Kidney glomerular epithelial cell (primary cell): Measurements from ENCODE around the gene SLC7A14.

ENCODE experiments used
- DNase-seq: peaks from one replicate; lab custom pipeline; 2025; lab: John Stamatoyannopoulos, UW

SLC7A14 gene

DNA sequence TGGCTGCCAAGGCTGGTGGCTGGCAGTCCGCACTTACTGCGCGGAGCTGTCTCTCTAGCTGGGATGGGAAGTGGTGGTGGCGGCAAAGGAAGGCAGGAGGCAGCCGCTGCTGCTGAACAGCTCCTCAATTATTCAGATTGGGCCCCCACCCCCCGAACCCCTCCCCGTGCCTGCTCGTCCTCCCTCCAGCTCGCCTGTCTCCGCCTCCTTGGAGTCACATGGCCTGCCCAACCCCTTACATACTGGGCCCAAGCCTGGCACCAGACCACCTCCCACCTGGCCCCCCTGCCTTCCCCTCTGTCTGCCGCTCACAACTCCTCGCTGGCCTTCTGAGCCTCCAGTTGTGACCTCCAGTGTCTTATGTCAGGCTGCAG lies at the start of gene SLC7A14:
Gene SLC7A14, minus strand, starts transcription at position 139 of the 374 bp plus-strand sequence. CDS start 59,139 bp downstream, outside the sequence.
- DNase-seq: no peak

DNA sequence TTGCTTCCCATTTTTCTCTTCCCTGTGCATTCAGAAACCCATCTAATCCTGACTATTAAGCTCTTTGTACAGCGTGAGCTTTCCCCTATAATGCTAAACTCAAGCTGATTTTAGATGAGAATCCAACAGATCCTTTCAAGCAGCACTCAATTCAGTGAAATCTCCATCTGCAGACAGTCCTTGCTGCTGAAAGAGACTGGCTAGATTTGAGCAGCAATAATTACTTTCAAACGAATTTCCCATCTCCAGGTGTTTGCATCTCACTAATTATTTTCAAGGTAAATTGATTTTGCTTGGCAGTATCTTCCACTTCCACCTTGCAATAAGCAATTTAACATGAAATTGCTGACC lies 49.5 kb upstream of the SLC7A14 start:
- no peak for DNase-seq

DNA sequence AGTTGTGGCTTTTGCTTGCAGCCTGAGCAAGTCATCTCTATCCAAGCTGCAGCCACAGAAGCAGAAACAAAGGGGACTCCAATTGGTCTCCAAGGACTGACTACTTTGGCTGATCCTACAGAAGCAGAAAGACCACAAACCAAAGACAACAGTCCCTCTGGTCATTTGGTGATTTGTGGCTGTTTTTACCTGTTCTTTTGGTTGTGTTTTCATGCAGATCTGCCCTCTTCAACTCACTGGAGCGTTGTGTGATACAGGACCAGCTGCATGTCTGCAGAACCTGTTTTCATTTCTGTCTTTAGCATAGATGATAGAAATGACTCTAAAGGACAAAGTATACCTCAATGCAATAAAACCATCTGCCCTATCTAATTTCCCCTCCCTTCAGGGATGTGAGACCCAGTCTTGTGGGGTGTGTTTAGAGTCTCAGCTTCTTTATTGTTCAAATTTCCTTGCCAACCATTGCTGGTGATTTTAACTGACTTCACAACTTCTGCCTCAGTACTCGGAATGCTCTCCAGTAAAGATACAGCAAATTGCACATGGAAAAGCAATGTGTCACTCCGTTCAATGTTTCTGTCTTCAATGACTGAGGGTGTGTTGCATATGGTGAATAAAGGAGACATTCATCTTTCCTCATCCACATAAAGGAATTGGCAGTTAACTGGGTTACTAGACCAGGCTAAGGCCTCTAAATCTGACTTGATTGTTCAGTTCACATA lies 48.9 kb upstream of the SLC7A14 start:
- DNase-seq: no peak

DNA sequence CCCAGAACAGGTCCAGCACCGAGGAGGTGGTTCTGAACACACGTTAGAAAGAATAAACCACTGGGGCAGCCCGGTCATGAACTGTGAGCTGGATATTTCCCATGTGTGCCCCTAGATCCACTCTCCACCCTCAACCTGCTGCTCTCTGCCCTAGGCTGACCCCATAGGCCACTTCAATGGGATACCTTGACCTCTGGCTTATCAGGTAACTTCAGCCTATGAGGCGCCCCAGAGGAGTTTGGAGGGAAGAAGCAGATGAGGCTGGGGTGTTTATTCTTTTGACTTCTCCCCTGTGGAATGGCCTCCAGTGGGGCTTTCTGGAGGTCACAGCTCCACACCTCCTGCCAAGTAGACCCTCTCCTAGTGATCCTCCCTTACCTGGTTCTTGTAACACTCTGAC lies 47.7 kb upstream of the SLC7A14 start:
- no peak for DNase-seq

DNA sequence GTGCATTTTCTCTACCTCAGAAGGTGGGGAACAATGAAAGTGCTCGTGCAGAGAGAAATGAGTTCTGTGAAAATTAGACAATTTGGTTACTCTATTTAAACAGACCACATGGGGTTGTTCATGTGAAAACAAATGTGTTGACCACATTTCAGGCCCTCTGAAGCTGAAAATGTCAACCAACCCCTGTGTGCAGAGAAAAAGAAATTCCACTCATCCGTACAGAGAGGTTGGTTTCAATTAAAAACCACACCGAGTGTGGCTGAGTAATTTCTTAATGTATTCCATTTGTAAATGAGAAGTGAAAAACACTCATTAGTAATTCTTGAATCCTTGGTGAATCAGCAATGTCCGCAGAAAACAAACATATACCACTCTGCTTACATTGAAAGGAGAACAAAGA lies 46.9 kb upstream of the SLC7A14 start:
- no peak for DNase-seq

DNA sequence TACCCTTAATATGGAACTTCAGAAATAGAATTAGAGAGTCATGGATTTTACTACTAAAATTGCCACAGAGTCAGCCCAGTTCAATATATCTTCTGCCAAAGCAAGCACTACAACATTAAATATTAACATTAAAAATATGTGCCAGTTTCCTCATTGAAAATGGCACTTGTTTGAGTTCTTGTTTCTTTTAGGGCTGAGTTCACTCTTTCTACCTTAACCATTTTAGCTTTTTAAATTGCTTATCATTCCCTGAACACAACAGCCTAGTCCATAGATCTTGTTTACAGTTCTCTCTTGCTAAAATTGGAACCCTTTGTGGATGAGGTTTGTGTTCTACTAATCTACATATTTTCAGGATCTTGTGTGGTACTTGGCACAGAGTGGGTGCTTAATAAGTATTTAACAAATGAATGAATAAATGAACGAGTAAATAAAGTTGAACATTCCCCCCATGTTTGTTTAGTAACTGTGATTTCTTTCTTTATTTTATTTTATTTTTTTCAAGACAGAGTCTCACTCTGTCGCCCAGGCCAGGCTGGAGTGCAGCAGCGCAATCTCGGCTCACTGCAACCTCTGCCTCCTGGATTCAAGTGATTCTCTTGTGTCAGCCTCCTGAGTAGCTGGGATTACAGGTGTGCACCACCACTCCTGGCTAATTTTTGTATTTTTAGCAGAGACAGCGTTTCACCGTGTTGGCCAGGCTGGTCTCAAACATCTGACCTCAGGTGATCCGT lies 46.0 kb upstream of the SLC7A14 start:
- DNase-seq: no peak

DNA sequence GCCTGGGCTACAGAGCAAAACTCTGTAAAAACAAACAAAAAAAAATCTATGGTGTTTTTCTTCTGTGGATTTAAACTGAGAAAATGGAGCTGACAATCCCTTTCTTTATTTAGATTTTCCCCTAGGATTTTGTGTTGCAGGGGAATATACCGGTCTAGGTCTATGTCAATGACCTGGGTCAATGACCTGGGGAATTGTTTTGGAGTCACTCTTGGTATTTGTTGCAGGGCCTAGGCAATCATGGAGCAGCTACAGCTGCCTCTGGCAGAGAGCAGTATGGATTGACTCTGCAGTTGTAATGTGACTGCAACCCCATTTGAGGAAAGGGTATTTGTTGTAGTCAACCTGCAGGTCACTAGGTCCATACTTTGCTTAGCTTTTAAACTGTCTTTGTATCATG lies 37.6 kb upstream of the SLC7A14 start:
- DNase-seq: no peak

DNA sequence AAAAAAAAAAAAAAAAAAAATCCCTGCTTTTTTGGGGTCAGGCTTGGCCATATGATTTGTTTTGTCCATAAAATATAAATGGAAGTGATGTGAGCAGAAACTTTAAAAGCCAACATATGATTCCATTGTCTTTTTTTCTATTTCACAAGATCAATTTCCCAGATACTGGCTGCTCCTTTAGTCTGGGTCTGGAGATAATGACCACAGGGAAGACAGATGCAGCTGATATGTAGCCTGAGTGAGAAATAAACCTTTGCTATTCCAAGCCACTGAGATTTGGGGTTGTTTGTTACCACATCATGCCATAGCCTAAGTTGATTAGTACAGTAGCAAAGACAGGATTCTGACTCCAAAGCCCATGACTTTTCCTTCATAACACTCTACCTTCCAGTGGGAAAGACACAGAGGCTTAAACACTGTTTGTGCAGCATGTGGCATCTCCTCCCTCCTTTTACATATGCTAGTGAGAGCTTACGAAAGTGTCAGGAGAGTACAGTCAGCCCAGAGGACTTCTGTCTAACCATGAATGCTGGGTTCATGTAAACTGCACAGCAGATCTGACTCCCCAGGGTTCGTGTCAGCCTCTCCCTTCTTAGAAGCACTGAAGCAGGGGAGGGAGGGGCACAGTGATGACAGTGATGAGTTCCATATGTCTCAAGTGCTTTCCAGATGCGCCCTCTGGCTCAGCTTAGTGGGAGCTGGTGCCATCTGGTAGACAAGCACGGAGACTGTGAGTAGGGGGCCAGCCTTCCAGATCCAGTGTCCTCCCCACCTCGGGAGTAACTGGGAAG lies 36.7 kb upstream of the SLC7A14 start:
- DNase-seq: no peak

DNA sequence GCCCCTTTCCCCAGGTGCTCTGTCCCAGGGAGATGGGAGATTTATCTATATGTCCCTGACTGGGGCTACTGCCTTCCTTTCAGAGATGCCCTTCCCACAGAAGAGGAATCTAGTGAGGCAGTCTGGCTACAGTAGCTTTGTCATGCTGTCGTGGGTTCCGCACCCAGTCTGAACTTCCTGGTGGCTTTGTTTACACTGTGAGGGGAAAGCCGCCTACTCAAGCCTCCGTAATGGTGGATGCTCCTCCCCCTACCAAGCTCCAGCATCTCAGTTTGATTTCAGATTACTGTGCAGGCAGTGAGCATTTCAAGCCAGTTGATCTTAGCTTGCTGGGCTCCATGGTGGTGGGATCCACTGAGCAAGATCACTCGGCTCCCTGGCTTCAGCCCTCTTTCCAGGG lies 35.4 kb upstream of the SLC7A14 start:
- no peak for DNase-seq

DNA sequence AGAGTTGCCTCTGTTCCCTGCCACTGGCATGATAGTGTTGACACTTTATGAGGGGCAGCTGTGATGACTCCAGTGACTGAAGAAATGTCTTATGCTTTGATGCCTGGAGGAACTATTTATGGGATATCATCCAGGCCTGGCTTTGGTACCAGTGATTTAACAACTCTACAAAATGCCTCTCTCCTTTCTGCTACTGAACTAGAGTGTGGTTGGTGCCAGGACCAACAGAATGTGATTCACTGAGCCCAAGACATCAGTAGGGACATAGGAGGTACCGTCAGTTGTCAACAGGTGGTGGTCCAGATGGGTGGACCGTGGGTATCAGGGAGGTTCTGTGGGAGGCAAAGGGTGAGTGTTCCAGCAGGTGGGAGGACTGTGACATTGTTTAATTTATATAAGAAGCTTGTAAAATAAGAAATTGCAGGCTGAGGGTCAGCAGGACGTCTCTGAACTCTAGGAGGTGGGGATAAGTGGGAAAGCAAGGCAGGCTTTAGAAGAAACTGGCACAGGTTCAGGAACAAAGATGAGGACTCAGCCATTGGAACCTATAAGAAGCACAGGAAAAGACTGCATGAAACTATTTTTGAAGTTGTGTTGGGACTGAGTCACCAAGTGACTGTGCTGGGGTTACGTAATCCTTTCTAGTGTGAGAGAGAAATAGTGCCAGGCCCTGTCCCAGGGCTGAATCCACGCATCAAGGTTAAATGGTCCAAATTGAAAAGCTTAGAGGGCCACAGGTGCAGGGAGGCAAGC lies 28.5 kb upstream of the SLC7A14 start:
- peak; percentile 64 for DNase-seq

DNA sequence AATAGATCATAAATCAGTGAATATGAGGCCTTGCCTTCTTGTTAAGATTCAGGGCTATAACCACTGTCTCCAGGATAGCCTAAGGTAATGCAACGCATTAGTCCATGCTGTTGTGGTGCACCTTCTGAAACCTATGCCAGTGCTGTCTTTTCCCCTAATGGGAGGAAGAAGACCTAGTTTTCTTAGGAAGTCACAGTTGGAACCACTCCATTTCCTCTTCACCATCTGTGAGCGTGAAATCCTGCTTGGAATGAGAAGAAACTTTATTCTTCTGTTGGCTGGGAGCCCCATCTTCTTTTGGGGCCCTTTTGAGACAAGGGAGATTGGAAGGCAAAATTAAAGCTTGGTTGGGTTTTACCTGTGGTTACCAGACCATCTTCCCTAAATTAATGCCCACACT lies 25.9 kb upstream of the SLC7A14 start:
- no peak for DNase-seq

DNA sequence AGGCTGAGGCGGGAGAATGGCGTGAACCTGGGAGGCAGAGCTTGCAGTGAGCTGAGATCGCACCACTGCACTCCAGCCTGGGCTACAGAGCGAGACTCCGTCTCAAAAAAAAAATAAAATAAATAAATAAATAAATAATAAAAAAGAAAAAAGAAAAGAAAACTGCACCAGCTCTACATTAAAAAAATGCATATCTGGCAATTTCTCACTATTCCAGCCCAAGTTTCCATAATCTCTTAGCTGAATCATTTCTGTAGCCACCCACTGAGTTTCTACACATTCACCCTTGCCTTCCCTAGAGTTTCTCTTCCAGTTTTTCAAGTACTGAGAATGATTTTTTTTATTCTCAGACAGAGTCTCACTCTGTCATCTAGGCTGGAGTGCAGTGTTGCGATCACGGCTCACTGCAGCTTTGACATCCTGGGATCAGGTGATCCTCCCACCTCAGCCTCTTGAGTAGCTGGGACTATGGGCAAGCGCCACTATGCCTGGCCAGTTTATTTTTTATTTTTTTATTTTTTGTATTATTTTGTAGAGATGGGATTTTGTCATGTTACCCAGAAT lies 24.5 kb upstream of the SLC7A14 start:
- no peak for DNase-seq

DNA sequence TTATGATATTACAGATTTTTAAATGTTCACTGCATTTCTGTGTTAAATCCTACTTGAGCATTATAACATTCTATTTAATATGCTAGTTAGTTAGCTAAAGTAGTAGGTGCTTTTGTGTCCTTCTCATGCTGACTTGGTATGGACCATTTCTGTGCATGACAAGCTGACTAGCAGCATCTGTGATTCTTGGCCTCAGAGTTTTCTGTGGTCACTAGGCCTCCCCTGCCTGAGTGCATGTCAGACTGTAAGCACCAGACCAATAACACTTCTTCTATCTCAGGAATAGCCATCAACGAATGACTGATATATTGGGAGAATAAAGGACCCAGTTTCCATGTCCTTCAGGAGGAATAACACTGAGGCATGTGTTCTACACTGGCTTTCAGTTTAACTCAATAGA lies 22.6 kb upstream of the SLC7A14 start:
- DNase-seq: no peak

DNA sequence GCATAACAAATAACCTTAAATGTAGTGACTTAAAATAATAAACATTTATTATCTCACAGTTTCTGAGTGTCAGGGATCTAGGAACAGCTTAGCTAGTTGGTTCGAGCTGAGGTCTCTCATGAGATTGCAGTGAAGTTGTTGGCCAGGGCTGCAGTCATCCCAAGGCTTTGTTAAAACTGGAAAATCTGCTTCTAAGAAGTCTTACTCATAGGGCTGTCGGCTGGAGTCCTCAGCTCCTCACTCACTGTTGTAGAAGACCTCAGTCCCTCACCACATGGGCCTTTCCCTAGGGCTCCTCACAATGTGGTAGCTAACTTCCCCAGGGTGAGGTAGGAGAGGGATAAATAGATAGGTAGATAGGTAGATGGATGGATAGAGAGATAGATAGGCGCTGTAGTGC lies 20.8 kb upstream of the SLC7A14 start:
- no peak for DNase-seq

DNA sequence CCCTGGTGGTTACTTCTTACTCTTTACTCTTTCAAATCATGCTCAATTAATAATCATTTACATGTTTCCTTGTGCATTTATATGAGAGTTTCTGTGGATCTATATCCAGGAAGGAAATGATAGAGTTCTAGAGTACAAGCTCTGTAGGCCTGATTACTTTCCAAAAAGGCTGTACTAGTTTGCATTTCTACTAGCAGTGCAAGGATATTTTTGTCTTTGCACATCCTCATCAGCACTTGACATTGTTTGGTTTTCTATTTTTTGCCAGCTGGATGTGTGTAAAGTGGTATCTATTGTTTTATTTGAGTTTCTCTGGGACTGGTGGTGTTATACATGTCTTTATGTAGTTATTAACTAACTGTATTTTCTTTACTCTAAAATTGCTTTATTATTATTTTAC lies 19.6 kb upstream of the SLC7A14 start:
- no peak for DNase-seq

DNA sequence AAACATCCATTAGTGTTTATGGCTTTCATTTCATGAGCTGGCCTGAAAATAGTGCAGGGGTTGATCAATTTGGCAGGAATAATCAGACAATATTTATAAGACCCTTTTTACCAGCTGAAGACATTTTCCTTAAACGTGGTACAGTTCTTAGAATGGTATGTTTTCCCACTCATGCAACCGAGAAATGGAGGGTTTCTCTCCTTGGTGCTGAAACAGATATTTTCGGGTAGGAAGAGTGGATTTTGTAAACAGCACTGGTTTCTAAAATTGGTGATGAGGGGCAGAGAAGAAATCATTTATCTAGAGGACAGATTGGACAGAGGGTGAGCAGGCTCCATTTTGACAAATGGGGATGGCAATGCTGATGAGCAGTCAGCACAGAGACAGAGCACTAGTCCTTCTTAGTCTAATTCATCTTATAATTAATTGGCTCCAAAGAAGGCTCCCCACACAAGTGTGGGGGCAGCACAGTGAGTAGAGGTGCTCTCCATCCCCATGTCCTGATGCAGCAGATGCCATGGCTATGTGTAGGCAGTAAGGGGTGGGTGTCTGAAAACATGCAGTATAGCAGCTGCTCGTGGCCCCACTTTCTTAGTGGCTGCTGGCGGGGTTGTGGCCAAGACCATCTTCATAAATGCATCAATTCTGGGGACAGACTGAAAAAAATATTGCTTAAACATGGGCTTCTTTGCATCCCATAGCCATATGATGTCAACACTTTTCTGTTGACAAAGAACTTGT lies 18.1 kb upstream of the SLC7A14 start:
- DNase-seq: no peak

DNA sequence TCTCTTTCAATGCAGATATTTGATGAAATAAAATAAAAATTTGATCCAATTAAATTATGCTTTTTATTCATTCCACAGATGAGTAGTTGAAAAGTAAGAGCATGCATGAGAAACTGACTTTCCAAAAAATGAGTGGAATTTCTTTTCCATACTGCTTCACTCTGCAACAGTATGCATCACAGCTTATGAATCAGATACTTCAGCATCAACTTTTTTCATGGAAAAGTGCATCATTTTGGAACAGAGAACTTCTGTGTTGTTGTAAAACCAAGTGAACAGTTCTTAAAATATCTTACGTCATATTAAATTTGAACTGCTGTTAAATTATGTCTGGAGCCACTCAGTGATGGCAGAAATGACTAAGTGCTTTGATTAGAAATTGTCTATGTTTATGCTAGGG lies 16.7 kb upstream of the SLC7A14 start:
- no peak for DNase-seq

DNA sequence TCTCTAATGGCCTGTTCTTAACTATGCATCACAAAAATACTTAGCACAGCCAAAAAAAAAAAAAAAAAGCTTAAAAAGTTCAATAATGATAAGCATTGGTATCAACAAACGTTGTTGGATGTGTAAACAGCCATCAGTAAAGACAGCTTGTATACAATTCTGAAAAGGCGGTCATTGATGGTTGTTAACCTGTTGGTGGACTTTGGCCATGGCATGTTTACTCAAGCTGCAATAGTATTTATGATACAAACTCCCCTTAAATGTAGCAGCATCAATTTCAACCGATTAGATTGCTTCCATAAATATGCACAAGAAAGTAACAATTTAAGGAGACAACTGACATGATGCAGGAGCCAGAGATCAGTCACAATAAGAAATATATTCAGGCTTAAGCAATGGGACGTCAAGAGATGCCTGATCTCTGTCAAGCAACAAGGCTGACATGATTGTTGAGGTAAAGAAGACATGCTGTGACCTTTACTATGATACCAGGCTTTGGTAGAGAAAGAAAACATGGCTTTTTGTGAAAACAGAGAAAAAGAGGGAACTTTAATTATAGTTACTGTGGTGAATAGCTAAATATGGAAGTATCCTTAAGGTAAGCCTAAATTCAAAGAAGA lies 14.2 kb upstream of the SLC7A14 start:
- no peak for DNase-seq

DNA sequence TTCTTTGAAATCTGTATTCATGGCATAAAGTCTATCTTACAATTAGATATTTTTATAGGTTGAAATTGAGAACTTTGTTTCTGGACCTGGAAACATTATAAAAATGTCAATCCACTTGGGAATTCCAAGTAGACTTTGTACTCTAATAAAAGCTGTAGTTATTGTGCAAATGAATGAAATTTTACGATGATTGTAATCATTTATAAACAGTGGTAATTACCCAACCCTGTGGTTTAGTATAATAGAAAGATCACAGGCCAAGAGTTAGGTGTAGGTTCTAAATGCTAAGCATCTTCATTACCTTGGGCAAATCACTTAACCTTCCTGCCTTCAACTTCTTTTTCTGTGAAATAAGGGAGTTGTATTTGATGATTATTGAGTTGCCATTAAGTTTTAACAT lies 13.2 kb upstream of the SLC7A14 start:
- no peak for DNase-seq

DNA sequence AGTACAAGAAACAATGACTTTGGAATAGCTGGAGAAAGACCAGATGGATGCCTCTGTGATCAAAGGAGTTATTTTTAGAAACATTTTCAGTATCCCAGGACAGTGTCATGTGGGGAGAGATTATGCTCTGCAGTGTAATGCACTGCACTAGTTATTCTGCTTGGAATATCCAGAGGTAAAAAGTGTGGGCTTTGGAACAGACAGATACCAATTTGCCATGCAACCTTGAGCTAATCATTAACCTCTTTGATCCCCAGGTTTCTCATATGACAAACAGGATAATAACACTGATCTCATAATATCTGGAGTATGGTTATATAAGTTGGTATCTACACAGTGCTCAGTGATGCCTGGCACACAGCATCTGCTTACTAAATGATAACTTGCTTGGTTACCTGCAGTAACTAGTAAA lies 12.2 kb upstream of the SLC7A14 start:
- no peak for DNase-seq

DNA sequence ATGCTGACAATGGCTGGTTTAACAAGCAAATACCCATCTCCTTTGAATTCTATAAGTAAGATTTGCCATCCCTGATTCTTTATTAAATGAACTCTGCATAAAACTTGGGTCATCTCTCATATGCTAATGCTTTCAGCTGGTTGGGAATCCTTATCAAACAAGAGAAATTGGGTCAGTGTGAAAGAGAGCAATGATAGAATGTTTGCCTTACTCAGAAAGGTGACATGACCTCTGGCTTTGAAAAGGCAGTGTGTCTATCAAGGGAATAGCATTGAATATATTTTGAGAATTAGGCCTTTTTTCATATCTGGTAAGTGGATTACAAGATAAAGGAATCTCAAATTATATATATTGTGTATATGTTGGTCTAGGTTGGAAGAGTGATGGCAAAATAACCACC lies 8.7 kb upstream of the SLC7A14 start:
- no peak for DNase-seq
